GM12878 (cell line): ENCODE measurements around the gene MCC. TPM values are rescaled to one million over a fixed set of nuclear protein-coding genes. Genes with fewer than 3 reads are reported as not detected.

Experiments
- ATAC-seq: fragments of 200-7000 bp; cut with Tn5 transposase; 3 replicates; pipeline ENCODE4 v1.9.1; 2020; ENCODE audit warnings: mild to moderate bottlenecking, moderate library complexity
- BruUV-seq: library from RNA; stranded (reverse); fragments of 400-500 nt; replicated peaks from 2 replicates; lab custom pipeline; 2021; lab: Mats Ljungman, UMichigan
- CTCF ChIA-PET: fragments of 300-600 bp; sonication (Branson Sonifier 250); formaldehyde crosslinking; extraction: SDS; loops from one replicate; lab custom pipeline; 2021; ENCODE audit warnings: inconsistent platforms; lab: Yijun Ruan, JAX
- POLR2A ChIA-PET: fragments of 350-600 bp; formaldehyde crosslinking; extraction: SDS; loops from one replicate; lab custom pipeline; 2021; ENCODE audit warnings: inconsistent platforms; lab: Charles Lee
- RAD21 ChIA-PET: fragments of 300-600 bp; sonication (Branson Sonifier 250); formaldehyde crosslinking; loops from one replicate; lab custom pipeline; 2023; ENCODE audit warnings: antibody characterized with exemption; ENCODE audit not compliant: unreplicated experiment; lab: Charles Lee
- SMC1A ChIA-PET: fragments of 300-600 bp; sonication (Branson Sonifier 250); formaldehyde crosslinking; loops from one replicate; lab custom pipeline; 2023; ENCODE audit not compliant: unreplicated experiment, uncharacterized antibody; lab: Charles Lee
- DNase-seq: peaks from one replicate; pipeline ENCODE4 v3.0.0-alpha.2; 2011; ENCODE audit warnings: low read depth, low spot score
- FAIRE-seq: peaks from 3 replicates; lab custom pipeline; 2011; peaks lifted over from hg19 to GRCh38; lab: Jason Lieb, UNC
- H2AFZ ChIP-seq: 2 replicates; pipeline ENCODE4 v1.6.0; 2011; ENCODE audit warnings: low read depth, low read length, control low read depth; ENCODE audit not compliant: control insufficient read depth
- H3K27ac ChIP-seq: 2 replicates; pipeline ENCODE4 v1.5.1; 2011; ENCODE audit warnings: control low read depth; ENCODE audit not compliant: control insufficient read depth, insufficient read depth
- H3K27me3 ChIP-seq, 2 experiments: replicated peaks in 1 of 2; 2 replicates each; pipeline versions ENCODE4 v1.6.0 to v1.6.1; 2011; ENCODE audit warnings: low read length in 1 of 2; ENCODE audit not compliant: control insufficient read depth in 2 of 2, insufficient read depth in 2 of 2
- H3K36me3 ChIP-seq, 2 experiments: 2 replicates each; pipeline ENCODE4 v1.5.1; 2011; ENCODE audit warnings: low read length in 1 of 2; ENCODE audit not compliant: control insufficient read depth in 2 of 2, insufficient read depth in 2 of 2
- H3K4me1 ChIP-seq: 2 replicates; pipeline ENCODE4 v1.6.1; 2011; ENCODE audit warnings: mild to moderate bottlenecking, low read length, moderate library complexity, mixed read lengths; ENCODE audit not compliant: control insufficient read depth, insufficient read depth
- H3K4me2 ChIP-seq: 2 replicates; pipeline ENCODE4 v1.6.0; 2011; ENCODE audit warnings: control low read depth; ENCODE audit not compliant: control insufficient read depth, insufficient read depth
- H3K4me3 ChIP-seq: fragments of 200-600 bp; sonication (generic); 2 replicates; pipeline ENCODE4 v1.5.1; 2016
- H3K79me2 ChIP-seq: 2 replicates; pipeline ENCODE4 v1.6.0; 2011; ENCODE audit warnings: low read length; ENCODE audit not compliant: control insufficient read depth, insufficient read depth
- H3K9ac ChIP-seq: 2 replicates; pipeline ENCODE4 v1.8.0; 2011; ENCODE audit warnings: low read length, control low read depth, mixed read lengths; ENCODE audit not compliant: control insufficient read depth, insufficient read depth
- H3K9me3 ChIP-seq: replicated peaks from 3 replicates; pipeline ENCODE4 v1.5.1; 2011; ENCODE audit warnings: mild to moderate bottlenecking, low read length; ENCODE audit not compliant: control insufficient read depth, insufficient read depth
- H4K20me1 ChIP-seq: 2 replicates; pipeline ENCODE4 v1.6.0; 2011; ENCODE audit not compliant: control insufficient read depth, insufficient read depth
- KDM1A ChIP-seq: fragments of 200-600 bp; sonication (generic); IDR thresholded peaks from 2 replicates; pipeline ENCODE4 v1.6.1; 2016; ENCODE audit warnings: borderline replicate concordance
- KLF5 ChIP-seq: fragments of 450-650 bp; IDR thresholded peaks from 2 replicates; pipeline ENCODE4 v1.6.1; 2014; ENCODE audit warnings: mild to moderate bottlenecking; ENCODE audit not compliant: partially characterized antibody
- LARP7 ChIP-seq: fragments of 450-650 bp; IDR thresholded peaks from 2 replicates; pipeline ENCODE4 v1.6.1; 2017; ENCODE audit warnings: mild to moderate bottlenecking
- PAX5 ChIP-seq: IDR thresholded peaks from 2 replicates; pipeline ENCODE4 v1.6.1; 2011; ENCODE audit warnings: low read depth, low read length, borderline replicate concordance
- RBBP5 ChIP-seq: fragments of 200-600 bp; sonication (generic); conservative IDR thresholded peaks from 2 replicates; pipeline ENCODE4 v1.6.1; 2016
- SREBF1 ChIP-seq: IDR thresholded peaks from 2 replicates; pipeline ENCODE4 v1.6.1; 2012; ENCODE audit warnings: mild to moderate bottlenecking, low read length
- SUPT20H ChIP-seq: IDR thresholded peaks from 2 replicates; pipeline ENCODE4 v1.6.1; 2011; ENCODE audit warnings: low read depth, mild to moderate bottlenecking, low read length, moderate library complexity, borderline replicate concordance; ENCODE audit not compliant: control insufficient read depth
- TBL1XR1 ChIP-seq: IDR thresholded peaks from 2 replicates; pipeline ENCODE4 v1.6.1; 2012; ENCODE audit warnings: low read depth, low read length, improper control_type of control experiment
- TCF12 ChIP-seq: IDR thresholded peaks from 2 replicates; pipeline ENCODE4 v1.6.1; 2011; ENCODE audit warnings: low read depth, mild to moderate bottlenecking, low read length
- ZBED1 ChIP-seq: IDR thresholded peaks from 2 replicates; pipeline ENCODE4 v1.6.1; 2016; ENCODE audit warnings: borderline replicate concordance
- WGBS: methylation state at CpG from one replicate; pipeline ENCODE4 v1.1.6; 2016; ENCODE audit warnings: low lambda C conversion rate; ENCODE audit not compliant: insufficient replicate concordance, insufficient coverage; ENCODE audit errors: missing lambda C conversion rate; 5-methylcytosine and 5-hydroxymethylcytosine counted together
- in situ Hi-C: fragments of 300-500 bp; cut with MboI; formaldehyde crosslinking; loops from 9 replicates; pipeline ENCODE4 v1.14.3; 2018; ENCODE audit warnings: mixed read lengths
- intact Hi-C: fragments of 100-400 bp; cut with micrococcal nuclease; formaldehyde crosslinking; loops from one replicate; pipeline ENCODE4 v1.14.2; 2022; ENCODE audit not compliant: unreplicated experiment
- polyA plus RNA-seq, 11 experiments: library from polyadenylated mRNA; depleted of rRNA in 4 of 11; unstranded in 6 of 11; stranded (reverse) in 5 of 11; fragments of >200 nt; fragmentation: Nextera tagmentation in 4 of 11; fragmentation: Illumina TruSeq in 1 of 11; extraction: Ambion mirVana in 4 of 11; extraction: Trizol in 1 of 11; gene quantifications; 1 replicate in 1 of 11; 2 replicates in 10 of 11; pipeline versions ENCODE4 v1.2.1 to v1.2.3, GENCODE V29; 2011 to 2016; ENCODE audit warnings: inconsistent platforms in 2 of 11, missing spikeins in 2 of 11, low read depth in 1 of 11
- total RNA-seq, 4 experiments: library from RNA; depleted of rRNA in 3 of 4; stranded (reverse); fragments of >200 nt in 3 of 4; fragmentation: Illumina TruSeq in 1 of 4; extraction: Trizol in 1 of 4; gene quantifications; 2 replicates each; pipeline versions ENCODE4 v1.2.1 to v1.2.3, GENCODE V29; 2013 to 2021
- TF ChIP-seq, protein P1 (sequence below): fragments of 450-650 bp; formaldehyde crosslinking; IDR thresholded peaks from 2 replicates; pipeline ENCODE4 v1.4.0; 2020; ENCODE audit warnings: mild to moderate bottlenecking, moderate library complexity
- TF ChIP-seq, protein P2 (sequence below): IDR thresholded peaks from 2 replicates; pipeline ENCODE4 v1.6.1; 2011; ENCODE audit warnings: borderline replicate concordance, low read depth, mild to moderate bottlenecking, moderate library complexity, low read length; ENCODE audit not compliant: insufficient read depth, poor library complexity, severe bottlenecking
- TF ChIP-seq, protein P3 (sequence below): fragments of 450-650 bp; IDR thresholded peaks from 2 replicates; pipeline ENCODE4 v1.6.1; 2014; ENCODE audit warnings: mild to moderate bottlenecking
- TF ChIP-seq, protein P4 (sequence below): fragments of 450-650 bp; IDR thresholded peaks from 2 replicates; pipeline ENCODE4 v1.6.1; 2016; ENCODE audit warnings: mild to moderate bottlenecking

MCC gene
- total and polyA plus RNA-seq, 10 of the 15 experiments (the other 5 are each of a cell fraction or from before 2014, with no cell fraction given) = 0.03 to 0.86 (median 0.16) TPM

DNA sequence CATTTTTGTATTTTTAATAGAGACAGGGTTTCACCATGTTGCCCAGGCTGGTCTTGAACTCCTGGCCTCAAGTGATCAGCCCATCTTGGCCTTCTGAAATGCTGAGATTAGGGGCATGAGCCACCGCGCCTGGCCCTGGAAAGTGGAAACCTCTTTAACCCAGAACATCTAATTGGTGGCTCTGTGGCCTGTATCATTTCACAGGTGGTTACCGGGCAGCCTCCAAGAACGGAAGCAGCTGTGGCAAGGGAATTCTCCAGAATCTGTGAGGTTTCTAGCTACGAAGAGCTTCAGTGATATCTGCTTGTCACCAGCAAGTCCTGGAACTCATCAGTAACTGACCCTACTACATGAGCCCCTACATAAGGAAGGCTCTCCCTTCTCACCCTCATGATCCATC, 316.7 kb downstream of the MCC start (continued):
- TF ChIP-seq, protein P1, sequence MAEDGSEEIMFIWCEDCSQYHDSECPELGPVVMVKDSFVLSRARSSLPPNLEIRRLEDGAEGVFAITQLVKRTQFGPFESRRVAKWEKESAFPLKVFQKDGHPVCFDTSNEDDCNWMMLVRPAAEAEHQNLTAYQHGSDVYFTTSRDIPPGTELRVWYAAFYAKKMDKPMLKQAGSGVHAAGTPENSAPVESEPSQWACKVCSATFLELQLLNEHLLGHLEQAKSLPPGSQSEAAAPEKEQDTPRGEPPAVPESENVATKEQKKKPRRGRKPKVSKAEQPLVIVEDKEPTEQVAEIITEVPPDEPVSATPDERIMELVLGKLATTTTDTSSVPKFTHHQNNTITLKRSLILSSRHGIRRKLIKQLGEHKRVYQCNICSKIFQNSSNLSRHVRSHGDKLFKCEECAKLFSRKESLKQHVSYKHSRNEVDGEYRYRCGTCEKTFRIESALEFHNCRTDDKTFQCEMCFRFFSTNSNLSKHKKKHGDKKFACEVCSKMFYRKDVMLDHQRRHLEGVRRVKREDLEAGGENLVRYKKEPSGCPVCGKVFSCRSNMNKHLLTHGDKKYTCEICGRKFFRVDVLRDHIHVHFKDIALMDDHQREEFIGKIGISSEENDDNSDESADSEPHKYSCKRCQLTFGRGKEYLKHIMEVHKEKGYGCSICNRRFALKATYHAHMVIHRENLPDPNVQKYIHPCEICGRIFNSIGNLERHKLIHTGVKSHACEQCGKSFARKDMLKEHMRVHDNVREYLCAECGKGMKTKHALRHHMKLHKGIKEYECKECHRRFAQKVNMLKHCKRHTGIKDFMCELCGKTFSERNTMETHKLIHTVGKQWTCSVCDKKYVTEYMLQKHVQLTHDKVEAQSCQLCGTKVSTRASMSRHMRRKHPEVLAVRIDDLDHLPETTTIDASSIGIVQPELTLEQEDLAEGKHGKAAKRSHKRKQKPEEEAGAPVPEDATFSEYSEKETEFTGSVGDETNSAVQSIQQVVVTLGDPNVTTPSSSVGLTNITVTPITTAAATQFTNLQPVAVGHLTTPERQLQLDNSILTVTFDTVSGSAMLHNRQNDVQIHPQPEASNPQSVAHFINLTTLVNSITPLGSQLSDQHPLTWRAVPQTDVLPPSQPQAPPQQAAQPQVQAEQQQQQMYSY (CRISPR knock-in tag) = no peak
- TF ChIP-seq, protein P2, sequence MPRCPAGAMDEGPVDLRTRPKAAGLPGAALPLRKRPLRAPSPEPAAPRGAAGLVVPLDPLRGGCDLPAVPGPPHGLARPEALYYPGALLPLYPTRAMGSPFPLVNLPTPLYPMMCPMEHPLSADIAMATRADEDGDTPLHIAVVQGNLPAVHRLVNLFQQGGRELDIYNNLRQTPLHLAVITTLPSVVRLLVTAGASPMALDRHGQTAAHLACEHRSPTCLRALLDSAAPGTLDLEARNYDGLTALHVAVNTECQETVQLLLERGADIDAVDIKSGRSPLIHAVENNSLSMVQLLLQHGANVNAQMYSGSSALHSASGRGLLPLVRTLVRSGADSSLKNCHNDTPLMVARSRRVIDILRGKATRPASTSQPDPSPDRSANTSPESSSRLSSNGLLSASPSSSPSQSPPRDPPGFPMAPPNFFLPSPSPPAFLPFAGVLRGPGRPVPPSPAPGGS = no peak
- TF ChIP-seq LARP7 = no peak
- TF ChIP-seq, protein P3, sequence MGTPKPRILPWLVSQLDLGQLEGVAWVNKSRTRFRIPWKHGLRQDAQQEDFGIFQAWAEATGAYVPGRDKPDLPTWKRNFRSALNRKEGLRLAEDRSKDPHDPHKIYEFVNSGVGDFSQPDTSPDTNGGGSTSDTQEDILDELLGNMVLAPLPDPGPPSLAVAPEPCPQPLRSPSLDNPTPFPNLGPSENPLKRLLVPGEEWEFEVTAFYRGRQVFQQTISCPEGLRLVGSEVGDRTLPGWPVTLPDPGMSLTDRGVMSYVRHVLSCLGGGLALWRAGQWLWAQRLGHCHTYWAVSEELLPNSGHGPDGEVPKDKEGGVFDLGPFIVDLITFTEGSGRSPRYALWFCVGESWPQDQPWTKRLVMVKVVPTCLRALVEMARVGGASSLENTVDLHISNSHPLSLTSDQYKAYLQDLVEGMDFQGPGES = no peak
- TF ChIP-seq SREBF1 = no peak
- no peak for TF ChIP-seq RBBP5
- TF ChIP-seq, all 136 proteins: peak for 0

DNA sequence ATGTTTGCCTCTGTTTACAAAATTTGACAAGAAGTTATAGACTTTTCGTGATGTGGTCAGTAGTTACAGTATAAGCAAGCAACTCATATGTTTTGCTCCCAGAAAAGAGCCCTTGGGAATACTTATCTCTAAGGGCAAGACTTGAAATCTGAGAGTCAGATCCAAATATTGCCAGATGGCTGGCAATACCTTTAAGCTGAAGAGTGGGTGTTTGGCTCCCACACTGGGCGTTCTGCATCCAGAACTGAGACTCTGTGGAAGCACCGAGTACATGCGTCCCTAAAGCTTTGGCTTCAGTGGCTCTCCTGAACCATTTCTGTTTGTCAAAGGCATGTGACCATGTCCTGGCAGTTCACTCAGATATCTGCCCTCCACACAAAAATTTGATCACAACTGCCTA, 317.5 kb downstream of the MCC start:
- no peak for FAIRE-seq
- SMC1A ChIA-PET = no interaction called here
- TF ChIP-seq, protein P4, sequence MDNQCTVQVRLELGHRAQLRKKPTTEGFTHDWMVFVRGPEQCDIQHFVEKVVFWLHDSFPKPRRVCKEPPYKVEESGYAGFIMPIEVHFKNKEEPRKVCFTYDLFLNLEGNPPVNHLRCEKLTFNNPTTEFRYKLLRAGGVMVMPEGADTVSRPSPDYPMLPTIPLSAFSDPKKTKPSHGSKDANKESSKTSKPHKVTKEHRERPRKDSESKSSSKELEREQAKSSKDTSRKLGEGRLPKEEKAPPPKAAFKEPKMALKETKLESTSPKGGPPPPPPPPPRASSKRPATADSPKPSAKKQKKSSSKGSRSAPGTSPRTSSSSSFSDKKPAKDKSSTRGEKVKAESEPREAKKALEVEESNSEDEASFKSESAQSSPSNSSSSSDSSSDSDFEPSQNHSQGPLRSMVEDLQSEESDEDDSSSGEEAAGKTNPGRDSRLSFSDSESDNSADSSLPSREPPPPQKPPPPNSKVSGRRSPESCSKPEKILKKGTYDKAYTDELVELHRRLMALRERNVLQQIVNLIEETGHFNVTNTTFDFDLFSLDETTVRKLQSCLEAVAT = no peak
- TF ChIP-seq TCF12 (no peak), ZBED1 (no peak), PAX5 (no peak), SUPT20H (no peak), TBL1XR1 (no peak), KLF5 (no peak), KDM1A (no peak)
- TF ChIP-seq, protein P3 = no peak

More for the DNA sequence above, 317.5 kb downstream of the MCC start:
- Histone ChIP-seq H3K9ac (no peak overlapping the region), H3K9me3 (no peaks in the 10 kb centered on the region), H3K36me3 (no peaks in the 10 kb centered on the region), H3K4me1 (no peaks in the 10 kb centered on the region), H3K27ac (no peak overlapping the region), H2AFZ (no peak overlapping the region), H3K4me3 (no peak overlapping the region), H3K27me3 (no peaks in the 10 kb centered on the region), H3K79me2 (no peaks in the 10 kb centered on the region), H3K4me2 (no peak overlapping the region), H4K20me1 (no peaks in the 10 kb centered on the region)
- no TSS peak for BruUV-seq
- ATAC-seq (no peak), DNase-seq (no peak)
- intact Hi-C loops (no loop called here), in situ Hi-C loops (no loop called here)
- 57% methylated on average over 4 of the region's 4 CpGs for WGBS
- ChIA-PET CTCF (no interaction called here), RAD21 (no interaction called here), POLR2A (no interaction called here)
